Activated CD4-positive, alpha-beta T cell treated with anti-CD3 and anti-CD28 coated beads, Interleukin-2, amount 10 ng/mL, durations not matched to agents 24 days and 14 days (primary cell): Measurements from ENCODE around the gene DMAC2. TPM values are rescaled to one million over a fixed set of nuclear protein-coding genes. Genes with fewer than 3 reads are reported as not detected.
"Not testable (repeated sequence)": the region's sequence is repeated elsewhere in the genome, so short reads cannot be mapped to it uniquely, and the experiment has no call there.

Experiments
- DNase-seq: peaks from one replicate; pipeline ENCODE4 v3.0.0; 2022
- H3K27ac Mint-ChIP-seq: one replicate; pipeline ENCODE4 v1.8.0; 2022; ENCODE audit warnings: mild to moderate bottlenecking, mixed read lengths
- H3K27me3 Mint-ChIP-seq: one replicate; pipeline ENCODE4 v1.8.0; 2022; ENCODE audit warnings: mixed read lengths
- H3K36me3 Mint-ChIP-seq: one replicate; pipeline ENCODE4 v1.8.0; 2022; ENCODE audit warnings: low read depth, mild to moderate bottlenecking, mixed read lengths
- H3K4me1 Mint-ChIP-seq: one replicate; pipeline ENCODE4 v1.8.0; 2021; ENCODE audit warnings: mixed read lengths
- H3K4me3 Mint-ChIP-seq: one replicate; pipeline ENCODE4 v1.8.0; 2022; ENCODE audit warnings: mild to moderate bottlenecking, moderate library complexity, mixed read lengths
- H3K9me3 Mint-ChIP-seq: one replicate; pipeline ENCODE4 v1.8.0; 2021; ENCODE audit warnings: mixed read lengths
- intact Hi-C: fragments of 100-400 bp; cut with micrococcal nuclease; formaldehyde crosslinking; loops from one replicate; pipeline ENCODE4 v1.15.1; 2023
- total RNA-seq: library from RNA; stranded (reverse); gene quantifications from 2 replicates; pipeline ENCODE4 v1.2.3, GENCODE V29; 2022

DMAC2 gene
- total RNA-seq, 1 donor from 2014 or later: 58.7 TPM

GRCh38 chr19:41391618-41392017 is 48.1 kb downstream of the DMAC2 start:
- Mint-ChIP-seq H3K4me1 (peaks cover 11% of the 10 kb centered on the region), H3K27me3 (no peaks in the 10 kb centered on the region), H3K9me3 (no peaks in the 10 kb centered on the region), H3K4me3 (no peak overlapping the region), H3K27ac (no peak overlapping the region), H3K36me3 (peaks cover 27% of the 10 kb centered on the region)
- DNase-seq: no peak
- intact Hi-C loops: no loop called here

- no peak for DNase-seq
- no peaks in the 10 kb centered on the region for H3K4me1 Mint-ChIP-seq
- H3K4me3 Mint-ChIP-seq: no peak overlapping the region
- no peaks in the 10 kb centered on the region for H3K9me3 Mint-ChIP-seq
- intact Hi-C loops: no loop called here
- no peak overlapping the region for H3K27ac Mint-ChIP-seq
- peaks cover 23% of the 10 kb centered on the region for H3K36me3 Mint-ChIP-seq
- H3K27me3 Mint-ChIP-seq: no peaks in the 10 kb centered on the region
Observed at GRCh38 chr19:41386442-41386841, 53.3 kb downstream of the DMAC2 start.

DNA sequence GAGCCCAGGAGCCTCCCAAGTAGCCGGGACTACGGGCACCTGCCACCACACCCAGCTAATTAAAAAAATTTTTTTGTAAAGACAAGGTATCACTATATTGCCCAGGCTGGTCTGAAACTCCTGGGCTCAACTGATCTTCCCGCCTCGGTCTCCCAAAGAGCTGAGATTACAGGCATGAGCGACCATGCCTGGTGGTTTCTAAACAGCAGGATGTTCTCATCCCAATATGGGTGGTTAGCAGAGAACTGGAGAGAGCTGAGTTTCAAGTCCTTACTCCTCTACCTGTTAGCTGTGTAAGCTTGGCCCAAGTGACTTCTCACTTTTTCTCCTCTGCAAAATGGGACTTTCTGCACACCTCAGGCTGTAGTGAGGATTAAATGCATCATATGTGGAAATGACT is 55.4 kb downstream of the DMAC2 start:
- intact Hi-C loops: no loop called here
- no peak overlapping the region for H3K4me3 Mint-ChIP-seq
- no peak for DNase-seq
- H3K4me1 Mint-ChIP-seq: no peaks in the 10 kb centered on the region
- H3K27ac Mint-ChIP-seq: no peak overlapping the region
- H3K9me3 Mint-ChIP-seq: no peaks in the 10 kb centered on the region
- H3K27me3 Mint-ChIP-seq: no peaks in the 10 kb centered on the region
- H3K36me3 Mint-ChIP-seq: peaks cover 11% of the 10 kb centered on the region

DNA sequence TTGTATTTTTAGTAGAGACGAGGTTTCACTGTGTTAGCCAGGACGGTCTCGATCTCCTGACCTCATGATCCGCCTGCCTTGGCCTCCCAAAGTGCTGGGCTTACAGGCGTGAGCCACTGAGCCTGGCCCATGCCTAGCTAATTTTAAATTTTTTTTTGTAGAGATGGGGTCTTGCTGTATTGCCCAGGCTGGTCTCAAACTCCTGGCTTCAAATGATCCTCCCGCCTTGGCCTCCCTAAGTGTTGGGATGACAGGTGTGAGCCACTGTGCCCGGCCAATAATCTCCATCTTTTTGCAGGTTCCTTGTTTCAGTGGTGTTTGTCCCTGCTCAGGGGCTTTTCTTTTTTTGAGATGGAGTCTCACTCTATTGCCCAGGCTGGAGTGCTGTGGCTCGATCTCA is 58.2 kb downstream of the DMAC2 start:
- DNase-seq, H3K9me3 Mint-ChIP-seq, H3K27ac Mint-ChIP-seq, H3K4me1 Mint-ChIP-seq, H3K4me3 Mint-ChIP-seq, H3K27me3 Mint-ChIP-seq, intact Hi-C loops: not testable (repeated sequence)
- H3K36me3 Mint-ChIP-seq: peaks cover 16% of the 10 kb centered on the region

Other genes starting within 250 kb of the DMAC2 start
- gene CYP2S1, start 246.7 kb downstream of the DMAC2 start, total RNA-seq: 0.70 and 1.0 TPM in 2 replicates
- gene AXL, start 220.7 kb downstream of the DMAC2 start, total RNA-seq: 0.19 and 0.70 TPM in 2 replicates
- gene HNRNPUL1, start 175.5 kb downstream of the DMAC2 start, total RNA-seq: 256 and 258 TPM in 2 replicates
- 30.4 and 30.7 TPM in 2 replicates for gene CCDC97, start 129.7 kb downstream of the DMAC2 start, total RNA-seq
- gene TGFB1, start 86.0 kb downstream of the DMAC2 start, total RNA-seq: 125 and 127 TPM in 2 replicates
- 6.3 and 8.6 TPM in 2 replicates for gene B9D2, start 75.8 kb downstream of the DMAC2 start, total RNA-seq
- gene TMEM91, start 63.4 kb downstream of the DMAC2 start, total RNA-seq: 4.2 and 5.8 TPM in 2 replicates
- 65.8 and 69.2 TPM in 2 replicates for gene EXOSC5, start 42.6 kb downstream of the DMAC2 start, total RNA-seq
- 11.4 and 20.1 TPM in 2 replicates for gene BCKDHA, start 42.1 kb downstream of the DMAC2 start, total RNA-seq
- 0.37 and 0.83 TPM in 2 replicates for gene B3GNT8, start 12.5 kb downstream of the DMAC2 start, total RNA-seq
- gene ERICH4, start 3.2 kb upstream of the DMAC2 start, total RNA-seq: not detected in 2 replicates
- gene CEACAM21, start 136.3 kb upstream of the DMAC2 start, total RNA-seq: 31.1 and 32.8 TPM in 2 replicates
- gene CEACAM4, start 187.2 kb upstream of the DMAC2 start, total RNA-seq: not detected in 2 replicates
- gene CEACAM7, start 248.4 kb upstream of the DMAC2 start, total RNA-seq: not detected in 2 replicates